NCI-H187 (cell line): Measurements from ENCODE around the gene PPHLN1.

ENCODE experiments used
- DNase-seq, 2 experiments: peaks; one replicate each; lab custom pipeline; 2025; lab: John Stamatoyannopoulos, UW

The PPHLN1 gene

DNA sequence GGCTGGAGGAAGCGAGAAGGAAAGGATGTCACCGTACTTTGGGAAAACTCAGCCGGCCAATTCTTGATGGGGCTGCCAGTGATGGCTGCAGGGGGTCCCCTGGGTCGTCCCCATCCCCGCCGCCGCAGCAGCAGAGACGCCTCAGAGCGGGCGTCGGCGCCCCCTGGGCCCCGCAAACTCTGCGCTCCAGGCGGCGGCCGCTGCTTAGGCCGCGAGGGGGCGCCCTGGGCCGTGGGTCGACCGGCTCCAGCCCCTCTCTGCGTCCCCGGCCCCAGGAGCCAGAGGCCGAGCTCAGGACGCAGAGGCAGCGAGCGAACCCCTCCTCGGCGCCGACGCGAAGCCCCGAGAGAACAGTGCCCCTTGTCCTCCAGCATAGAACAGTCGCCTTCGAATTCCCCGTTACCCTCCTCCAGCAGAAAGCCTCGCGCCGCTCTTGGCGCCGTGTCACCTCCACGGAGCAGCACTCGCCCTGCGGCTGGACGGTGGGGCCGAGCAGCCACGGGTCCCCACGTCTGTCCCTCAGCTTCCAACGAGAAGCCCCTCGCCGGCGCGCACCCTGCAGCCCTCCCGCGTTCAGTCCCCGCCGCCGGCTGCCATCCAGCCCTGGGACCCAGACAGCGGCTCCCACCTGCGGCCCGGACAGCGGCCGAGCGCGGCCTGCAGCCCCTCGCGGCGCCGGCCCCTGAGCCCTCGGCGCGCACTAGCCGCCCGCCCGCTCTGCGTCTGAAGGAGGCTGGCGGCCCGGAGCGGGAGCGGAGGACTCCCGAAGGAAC, 157.0 kb downstream of the PPHLN1 start:
- DNase-seq, result peak; percentile 56 to 69

DNA sequence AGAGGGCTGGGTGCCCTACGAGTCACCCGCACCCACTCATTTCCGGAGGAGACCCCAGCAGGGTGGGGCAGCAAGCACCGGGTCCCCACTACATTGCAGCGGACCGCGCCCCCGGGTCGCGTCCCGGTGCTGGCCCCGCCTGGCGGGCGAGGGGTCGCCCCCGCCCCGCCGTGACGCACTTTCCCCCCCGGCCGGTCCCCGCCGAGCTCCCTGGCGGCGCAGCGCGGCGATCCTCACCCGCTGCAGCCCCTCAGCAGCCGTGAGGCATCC, 157.5 kb downstream of the PPHLN1 start:
- DNase-seq, result no peak

DNA sequence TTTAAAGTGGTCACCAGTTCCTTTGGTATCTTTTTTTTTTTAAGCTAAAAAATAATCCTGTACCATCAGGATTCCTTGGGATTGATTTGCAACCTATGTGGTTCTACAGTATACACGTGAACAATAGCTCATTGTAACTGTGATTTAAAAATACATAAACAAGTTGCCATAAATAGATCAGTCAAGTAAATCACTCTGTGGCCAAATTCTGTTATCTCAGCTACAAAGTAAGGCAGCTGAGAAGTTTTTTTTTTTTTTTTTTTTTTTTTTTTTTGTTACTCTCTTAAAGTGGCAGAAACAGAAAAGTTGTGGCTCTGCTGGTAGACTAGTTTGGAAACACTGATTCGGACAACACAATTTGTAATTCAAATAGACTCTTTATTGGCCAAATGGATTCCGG, 159.0 kb downstream of the PPHLN1 start:
- no peak for DNase-seq

DNA sequence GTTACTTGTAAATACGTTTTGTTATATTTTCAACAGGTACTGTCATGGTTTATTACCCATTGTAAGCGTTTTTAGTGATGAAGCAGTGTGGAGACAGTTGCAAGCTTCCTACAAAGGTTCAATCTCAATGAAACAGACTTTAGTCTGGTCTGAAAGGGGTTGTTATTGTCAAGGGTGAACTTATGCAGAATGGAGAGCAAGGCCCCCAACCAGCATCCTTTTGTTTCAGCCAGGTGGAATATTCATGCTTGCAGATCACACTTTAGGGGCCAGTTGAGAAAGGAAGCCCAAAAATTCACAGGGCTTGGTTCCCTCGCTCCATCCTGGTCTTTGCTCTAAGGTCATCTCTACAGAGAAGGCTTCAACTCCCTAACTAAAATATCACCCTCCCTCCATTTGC, 159.9 kb downstream of the PPHLN1 start:
- no peak for DNase-seq

DNA sequence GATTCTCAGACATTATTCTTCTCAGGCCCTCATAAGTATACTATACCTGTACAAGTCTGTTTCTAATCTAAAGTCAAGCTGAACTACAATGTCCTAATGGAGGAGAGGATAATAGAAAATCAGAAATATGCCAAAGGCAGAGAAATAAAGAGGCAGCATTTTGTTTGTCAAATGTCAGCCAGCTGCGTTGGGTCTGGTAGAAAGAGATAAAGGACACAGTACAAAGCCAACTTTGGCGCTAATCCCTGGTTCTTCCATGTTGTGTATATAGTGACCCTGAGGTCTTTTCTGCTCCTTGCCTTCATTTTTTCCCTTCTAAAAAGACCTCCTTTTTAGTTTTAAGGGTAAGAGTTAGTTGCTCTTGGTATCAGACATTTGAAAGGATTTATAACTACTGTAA, 160.4 kb downstream of the PPHLN1 start:
- no peak for DNase-seq

DNA sequence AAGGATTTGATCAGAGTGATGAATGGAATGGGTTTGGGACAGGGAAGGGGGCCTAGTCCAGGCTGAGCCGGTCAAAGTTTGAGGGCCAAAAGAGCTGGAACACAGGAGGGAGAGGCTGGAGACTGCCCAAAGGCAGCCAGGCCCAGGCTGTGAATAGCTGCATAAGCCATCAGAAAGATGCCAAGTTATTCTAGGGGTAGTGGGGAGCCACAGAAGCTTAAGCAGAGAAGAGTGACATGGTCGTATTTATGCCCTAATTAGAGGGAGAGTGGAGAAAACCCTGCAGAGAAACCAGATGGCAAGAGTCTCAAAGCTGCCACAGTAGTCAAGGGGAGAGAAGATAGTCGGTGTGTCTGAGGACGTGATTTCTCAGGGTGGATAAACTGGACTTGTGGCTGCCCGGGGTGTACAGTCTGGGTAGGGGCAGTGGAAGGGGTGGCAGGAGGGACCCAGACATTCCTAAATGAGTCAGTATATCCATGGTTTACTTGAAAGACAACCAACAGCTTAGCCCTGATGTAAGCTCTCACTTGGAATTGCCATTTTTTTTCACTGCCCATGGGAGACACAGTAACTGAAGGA, 164.4 kb downstream of the PPHLN1 start:
- DNase-seq, result no peak
